ENCODE measurements around the gene SVBP.
"Not testable (repeated sequence)": the region's sequence is repeated elsewhere in the genome, so short reads cannot be mapped to it uniquely, and the experiment has no call there.

Gene SVBP

DNA sequence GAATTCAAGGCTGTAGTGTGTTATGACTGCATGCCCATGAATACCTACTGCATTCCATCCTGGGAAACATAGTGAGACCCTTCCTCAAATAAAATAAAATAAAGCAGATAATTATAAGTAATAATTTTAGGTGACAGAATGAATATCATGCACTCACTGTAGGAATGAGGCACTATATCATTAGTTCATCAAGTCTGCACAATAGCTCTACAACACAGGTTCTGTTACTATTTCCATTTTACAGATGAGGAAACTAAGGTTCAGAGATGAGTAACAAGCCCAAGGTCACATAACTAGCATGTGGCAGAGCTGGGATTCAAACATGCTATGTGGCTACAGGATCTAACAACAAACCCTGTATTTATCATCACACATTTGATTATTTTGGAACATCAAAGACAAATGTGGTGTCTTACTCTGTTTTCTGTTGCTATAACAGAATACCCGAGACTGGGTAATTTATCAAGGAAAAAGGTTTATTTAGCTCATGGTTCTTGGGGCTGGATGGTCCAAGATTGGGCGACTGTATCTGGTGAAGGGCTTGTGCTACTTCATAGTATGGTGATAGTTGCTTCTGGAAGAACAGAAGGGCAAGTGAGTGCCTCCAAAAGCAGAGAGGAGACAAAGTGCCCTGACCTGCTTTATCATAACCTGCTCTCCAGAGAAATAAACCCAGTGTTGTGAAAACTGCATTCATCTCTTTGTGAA, 24.4 kb upstream of the SVBP start:
- FAIRE-seq, result no peak
- no peak for DNase-seq (ENCODE audit: low spot score)

GRCh38 chr1:42841010-42841409, 23.8 kb upstream of the SVBP start:
- FAIRE-seq (no peak), DNase-seq (ENCODE audit: low spot score) (no peak)

- DNase-seq (ENCODE audit: low spot score) (no peak), FAIRE-seq (no peak)
Measured at GRCh38 chr1:42838482-42839190, 21.4 kb upstream of the SVBP start.

DNA sequence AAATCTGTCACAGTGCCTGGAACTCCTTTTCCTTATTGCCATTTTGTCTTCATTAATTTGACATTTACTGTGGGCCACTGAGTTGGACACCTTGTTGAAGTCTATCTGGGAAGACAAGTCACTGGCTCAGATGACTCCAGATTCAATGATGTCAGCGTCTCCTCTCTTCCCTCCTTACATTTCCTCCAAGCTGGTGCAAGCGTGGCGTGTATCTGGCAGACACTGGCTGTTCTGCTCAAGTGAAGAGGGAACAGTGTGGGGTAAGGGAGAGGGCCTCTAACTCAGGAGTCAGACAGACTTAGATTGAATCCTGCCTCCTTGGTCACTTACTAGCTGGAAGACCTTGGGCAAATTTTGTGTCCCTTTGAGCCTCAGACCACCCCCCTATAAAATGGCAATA, 20.5 kb upstream of the SVBP start:
- FAIRE-seq (peak; percentile 5), DNase-seq (ENCODE audit: low spot score) (no peak)

DNA sequence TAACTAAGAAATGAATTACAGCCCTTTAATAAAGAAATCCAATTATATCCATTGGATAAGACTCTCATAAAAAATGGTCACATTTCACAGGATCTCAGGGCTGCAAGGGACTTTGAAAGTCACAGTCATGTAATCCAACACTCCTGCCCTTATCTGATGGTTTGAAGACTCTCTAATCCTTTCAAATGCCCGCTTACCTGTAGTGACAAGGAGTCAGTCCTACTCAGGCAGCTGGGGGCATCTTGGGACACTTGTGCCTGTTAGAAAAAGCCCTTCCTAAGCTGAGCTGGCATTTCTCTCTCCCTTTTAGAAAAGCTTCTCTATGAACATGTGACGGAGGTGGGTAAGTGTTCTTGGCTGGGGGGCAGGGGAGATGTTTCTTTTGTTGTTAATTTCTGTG, 18.2 kb upstream of the SVBP start:
- DNase-seq (ENCODE audit: low spot score), result no peak
- no peak for FAIRE-seq

DNA sequence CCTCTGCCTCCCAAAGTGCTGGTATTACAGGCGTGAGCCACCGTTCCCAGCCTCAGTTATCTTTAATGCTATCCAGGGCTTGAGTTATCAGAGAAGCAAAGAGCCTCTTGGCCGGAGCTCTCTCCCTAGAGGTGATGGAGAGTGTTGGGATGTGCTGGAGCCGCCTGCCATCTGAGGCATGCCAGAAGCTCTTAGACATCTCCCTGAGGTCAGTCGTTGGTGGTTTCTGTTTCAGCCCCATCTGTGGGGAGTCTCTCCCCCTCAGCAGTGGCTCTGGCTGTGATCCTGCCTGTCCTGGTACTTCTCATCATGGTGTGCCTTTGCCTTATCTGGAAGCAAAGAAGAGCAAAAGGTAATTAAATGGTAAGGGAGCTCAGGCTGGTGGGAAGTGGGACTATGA, 17.6 kb upstream of the SVBP start:
- DNase-seq (ENCODE audit: low spot score) (no peak), FAIRE-seq (no peak)

- FAIRE-seq (no peak), DNase-seq (ENCODE audit: low spot score) (no peak)
Measured at GRCh38 chr1:42833981-42834380, 16.8 kb upstream of the SVBP start.

- DNase-seq (ENCODE audit: low spot score) (no peak), FAIRE-seq (peak; percentile 44)
Measured at GRCh38 chr1:42832641-42833240, 15.5 kb upstream of the SVBP start.

DNA sequence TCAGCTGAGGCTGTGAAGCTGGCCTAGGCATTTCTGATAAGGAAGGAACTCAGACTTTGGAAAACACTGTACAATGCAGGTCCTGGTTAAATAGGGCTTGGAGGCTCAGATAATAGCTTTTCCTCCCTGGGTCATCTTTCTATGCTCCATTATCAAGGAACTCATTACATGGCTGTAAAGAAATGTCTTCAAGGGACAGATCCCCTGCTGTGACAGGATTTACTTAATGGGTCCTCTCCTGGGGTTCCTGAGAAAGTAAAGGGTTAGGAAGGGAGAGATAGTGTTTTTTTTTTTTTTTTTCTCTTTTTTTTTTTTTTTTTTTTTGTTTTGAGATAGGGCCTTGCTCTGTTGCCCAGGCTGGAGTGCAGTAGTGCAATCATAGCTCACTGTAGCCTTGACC, 14.1 kb upstream of the SVBP start:
- FAIRE-seq (no peak), DNase-seq (ENCODE audit: low spot score) (no peak)

- no peak for FAIRE-seq
- DNase-seq (ENCODE audit: low spot score), result no peak
Measured at GRCh38 chr1:42830631-42831030, 13.4 kb upstream of the SVBP start.

DNA sequence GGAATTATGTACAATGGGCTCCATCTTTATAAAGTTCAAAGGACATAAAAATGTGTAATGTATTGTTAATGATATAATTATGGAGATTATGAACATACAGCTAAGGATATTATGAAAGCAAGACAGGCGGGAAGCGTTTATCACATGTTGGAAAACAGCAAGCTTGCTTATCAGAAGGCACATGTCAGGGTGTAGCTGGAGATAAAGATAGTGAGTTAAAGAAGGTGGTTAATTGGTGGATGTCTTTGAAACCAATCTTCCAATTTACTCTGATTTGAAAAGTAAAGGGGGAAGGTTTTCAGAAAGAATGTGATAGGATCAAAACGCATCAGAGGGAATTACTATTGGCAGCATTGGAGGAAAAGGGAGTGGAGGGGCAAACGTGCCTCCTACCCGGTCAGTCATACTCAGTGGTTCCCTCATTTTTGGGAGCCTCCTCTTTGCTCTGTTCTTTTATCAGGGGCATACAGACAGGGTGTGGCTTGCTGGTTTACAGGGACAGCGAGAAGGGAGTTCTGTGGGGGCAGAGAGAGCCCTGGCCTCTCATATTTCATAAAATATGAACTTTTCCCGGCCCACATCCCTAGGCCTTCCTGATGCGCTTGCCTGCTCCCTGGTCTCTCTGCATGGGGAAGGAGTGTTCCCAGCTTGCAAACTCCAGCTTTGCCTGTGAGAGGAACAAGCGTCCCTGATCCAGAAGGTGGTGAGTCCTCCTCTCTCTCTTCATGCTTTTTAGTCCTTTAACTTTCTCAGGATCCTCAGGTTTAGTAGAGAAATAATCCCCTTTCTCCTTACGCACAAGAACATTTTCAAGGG, 8.0 kb upstream of the SVBP start:
- FAIRE-seq, result peak; percentile 65
- DNase-seq (ENCODE audit: low spot score), result no peak

DNA sequence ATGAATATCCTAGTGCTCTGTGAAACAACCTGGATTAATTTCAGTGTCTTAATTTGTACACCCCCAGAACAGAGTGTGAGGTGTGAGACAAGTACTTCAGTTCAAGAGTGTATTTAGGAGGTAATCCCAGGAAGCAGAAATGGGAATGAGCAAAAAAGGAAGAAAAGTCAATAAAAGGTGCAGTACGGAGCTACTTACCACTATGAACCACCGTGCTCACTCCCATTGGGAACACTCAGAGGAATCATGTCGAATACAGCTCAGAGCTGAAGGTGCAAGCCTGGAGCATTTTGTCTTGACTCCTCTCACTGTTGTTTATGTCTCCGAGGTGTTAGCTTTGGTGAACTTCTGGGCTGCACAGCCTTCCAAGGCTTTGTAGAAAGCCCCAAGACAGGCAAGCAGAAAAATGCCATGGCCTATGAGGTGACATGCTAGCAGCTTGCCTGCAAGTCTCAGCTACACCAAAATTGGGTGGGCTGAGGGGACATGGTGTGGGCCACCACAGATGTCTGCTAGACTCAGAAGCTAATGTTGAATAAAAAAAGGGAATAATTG, 7.4 kb upstream of the SVBP start:
- FAIRE-seq (peak; percentile 52), DNase-seq (ENCODE audit: low spot score) (no peak)

- no peak for FAIRE-seq
Measured at GRCh38 chr1:42822800-42823392, 5.7 kb upstream of the SVBP start.

GRCh38 chr1:42821690-42822089, 4.5 kb upstream of the SVBP start:
- no peak for FAIRE-seq
- DNase-seq (ENCODE audit: low spot score), result no peak

More at GRCh38 chr1:42822800-42823392, 5.7 kb upstream of the SVBP start:
- no peak for DNase-seq (ENCODE audit: low spot score)

GRCh38 chr1:42820813-42821212, 3.6 kb upstream of the SVBP start:
- no peak for FAIRE-seq
- DNase-seq (ENCODE audit: low spot score), result no peak

GRCh38 chr1:42817976-42818375, 779 bp upstream of the SVBP start:
- FAIRE-seq, result no peak
- DNase-seq (ENCODE audit: low spot score), result no peak

- no peak for FAIRE-seq
- DNase-seq (ENCODE audit: low spot score), result no peak
Measured at GRCh38 chr1:42817440-42817767, 207 bp upstream of the SVBP start.

DNA sequence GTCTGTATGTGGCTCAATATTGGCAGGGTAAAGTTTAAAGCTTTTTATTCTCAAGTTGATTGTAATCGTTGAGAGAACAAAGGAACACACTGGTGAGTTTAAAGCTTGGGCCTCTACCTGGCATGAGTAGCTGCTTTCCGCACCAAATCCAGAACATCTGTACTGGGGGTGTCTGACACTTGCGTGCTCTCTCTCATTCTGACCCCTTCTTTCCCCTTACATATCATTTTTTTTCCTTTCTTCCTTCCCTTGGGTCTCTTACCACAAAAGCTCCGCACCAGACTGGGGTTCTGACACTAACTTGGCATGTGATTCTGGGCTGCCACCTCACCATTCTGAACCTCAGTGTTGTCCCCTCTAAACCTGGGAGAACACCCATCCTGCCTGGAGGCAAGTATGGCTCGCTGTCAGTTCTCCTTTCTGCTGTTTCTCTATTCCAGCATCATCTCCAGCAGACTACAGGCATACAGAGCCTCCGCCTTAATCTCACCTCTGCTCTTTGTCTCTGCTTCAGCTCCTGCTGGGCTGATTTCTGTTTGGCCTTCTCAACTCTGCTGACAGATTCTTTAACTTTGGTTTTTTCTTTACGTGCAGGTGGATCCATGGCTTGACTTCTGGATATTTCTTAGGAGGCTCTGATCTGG, 1.1 kb downstream of the SVBP start:
- DNase-seq (ENCODE audit: low spot score) (peak; percentile 18), FAIRE-seq (no peak)

DNA sequence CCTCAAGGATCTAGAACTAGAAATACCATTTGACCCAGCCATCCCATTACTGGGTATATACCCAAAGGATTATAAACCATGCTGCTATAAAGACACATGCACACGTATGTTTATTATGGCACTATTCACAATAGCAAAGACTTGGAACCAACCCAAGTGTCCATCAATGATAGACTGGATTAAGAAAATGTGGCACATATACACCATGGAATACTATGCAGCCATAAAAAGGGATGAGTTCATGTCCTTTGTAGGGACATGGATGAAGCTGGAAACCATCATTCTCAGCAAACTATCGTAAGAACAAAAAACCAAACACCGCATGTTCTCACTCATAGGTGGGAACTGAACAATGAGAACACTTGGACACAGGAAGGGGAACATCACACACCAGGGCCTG, 2.4 kb downstream of the SVBP start:
- not testable (repeated sequence) for FAIRE-seq; DNase-seq (ENCODE audit: low spot score)

- FAIRE-seq (peak; percentile 13), DNase-seq (ENCODE audit: low spot score) (no peak)
Measured at GRCh38 chr1:42807056-42807668, 10.0 kb downstream of the SVBP start.

Data from urothelium cell line (cell line).